Smooth muscle cell (in vitro differentiated cells): ENCODE results near the gene CLRN1. TPM values are rescaled to one million over a fixed set of nuclear protein-coding genes. Genes with fewer than 3 reads are reported as not detected.
A peak's percentile ranks its signal among the peaks of the same experiment; 100 is the strongest.

Experiments used
- DNase-seq: peaks from one replicate; lab custom pipeline; 2025; ENCODE audit not compliant: unreplicated experiment; lab: John Stamatoyannopoulos, UW
- H2AFZ ChIP-seq: fragments of 200-600 bp; sonication (generic); 2 replicates; pipeline ENCODE4 v1.6.0; 2016; ENCODE audit warnings: antibody characterized with exemption, low read depth, mild to moderate bottlenecking
- H3F3A ChIP-seq: fragments of 200-600 bp; sonication (generic); 2 replicates; pipeline ENCODE4 v1.6.0; 2017; ENCODE audit warnings: antibody characterized with exemption, low read depth
- H3K27ac ChIP-seq: fragments of 200-600 bp; sonication (generic); 2 replicates; pipeline ENCODE4 v1.5.1; 2016; ENCODE audit warnings: low read depth, mild to moderate bottlenecking
- H3K27me3 ChIP-seq: fragments of 200-600 bp; sonication (generic); 2 replicates; pipeline ENCODE4 v1.6.1; 2016; ENCODE audit warnings: low read depth, mild to moderate bottlenecking
- H3K36me3 ChIP-seq: fragments of 200-600 bp; sonication (generic); 2 replicates; pipeline ENCODE4 v1.5.1; 2016; ENCODE audit warnings: low read depth
- H3K4me1 ChIP-seq: fragments of 200-600 bp; sonication (generic); 2 replicates; pipeline ENCODE4 v1.5.1; 2016; ENCODE audit warnings: low read depth
- H3K4me2 ChIP-seq: fragments of 200-600 bp; sonication (generic); 2 replicates; pipeline ENCODE4 v1.6.0; 2016; ENCODE audit warnings: mild to moderate bottlenecking
- H3K4me3 ChIP-seq: fragments of 200-600 bp; sonication (generic); 2 replicates; pipeline ENCODE4 v1.5.1; 2016; ENCODE audit warnings: mild to moderate bottlenecking
- H3K79me2 ChIP-seq: fragments of 200-600 bp; sonication (generic); 2 replicates; pipeline ENCODE4 v1.6.0; 2016; ENCODE audit warnings: low read depth, mild to moderate bottlenecking
- H3K9ac ChIP-seq: fragments of 200-600 bp; sonication (generic); 2 replicates; pipeline ENCODE4 v1.6.0; 2016; ENCODE audit warnings: low read depth
- H3K9me3 ChIP-seq: fragments of 200-600 bp; sonication (generic); replicated peaks from 2 replicates; pipeline ENCODE4 v1.5.1; 2016; ENCODE audit warnings: low read depth
- H4K20me1 ChIP-seq: fragments of 200-600 bp; sonication (generic); 2 replicates; pipeline ENCODE4 v1.6.0; 2016; ENCODE audit warnings: low read depth
- CTCF ChIP-seq: fragments of 200-600 bp; sonication (generic); IDR thresholded peaks from 2 replicates; pipeline ENCODE4 v1.5.1; 2017; ENCODE audit warnings: borderline replicate concordance, mild to moderate bottlenecking, antibody characterized with exemption; ENCODE audit not compliant: insufficient read depth, poor library complexity, severe bottlenecking
- WGBS: methylation state at CpG from one replicate; pipeline ENCODE4 v1.1.7; 2016; ENCODE audit warnings: low lambda C conversion rate; 5-methylcytosine and 5-hydroxymethylcytosine counted together
- polyA plus RNA-seq: library from polyadenylated mRNA; unstranded; fragments of >200 nt; fragmentation: Nextera tagmentation; extraction: Ambion mirVana; gene quantifications from 2 replicates; pipeline ENCODE4 v1.2.1, GENCODE V29; 2016
- total RNA-seq: library from RNA; depleted of rRNA; stranded (reverse); fragments of >200 nt; gene quantifications from 2 replicates; pipeline ENCODE4 v1.2.3, GENCODE V29; 2014

The CLRN1 gene
- total and polyA plus RNA-seq, 2 experiments from 2014 or later = not detected

- Histone ChIP-seq H3K27ac (no peak overlapping the region), H3K4me3 (no peak overlapping the region), H3K9ac (no peak overlapping the region), H3K4me1 (no peaks in the 10 kb centered on the region), H3K4me2 (no peak overlapping the region), H3K9me3 (no peaks in the 10 kb centered on the region), H3K27me3 (peaks cover 29% of the 10 kb centered on the region), H2AFZ (no peak overlapping the region), H3K79me2 (no peaks in the 10 kb centered on the region), H3K36me3 (no peaks in the 10 kb centered on the region), H3F3A (no peaks in the 10 kb centered on the region), H4K20me1 (no peaks in the 10 kb centered on the region)
- TF ChIP-seq CTCF = no peak
- DNase-seq = no peak
- 88% methylated on average over 1 of the region's 1 CpG for WGBS
These were observed 44.3 kb downstream of the CLRN1 start for GRCh38 chr3:150928234-150928633.

- H4K20me1 ChIP-seq = no peaks in the 10 kb centered on the region
- H2AFZ ChIP-seq = peak overlapping the region; percentile 66
- H3K36me3 ChIP-seq = no peaks in the 10 kb centered on the region
These were observed 46.2 kb downstream of the CLRN1 start for GRCh38 chr3:150926328-150926727.

GRCh38 chr3:150925751-150926201 lies 46.8 kb downstream of the CLRN1 start:
- peak overlapping the region; percentile 36 for H3K4me3 ChIP-seq
- H3K36me3 ChIP-seq = no peaks in the 10 kb centered on the region
- H3K9me3 ChIP-seq = no peaks in the 10 kb centered on the region
- TF ChIP-seq CTCF = peak; percentile 59
- H3K4me1 ChIP-seq = no peaks in the 10 kb centered on the region
- H3K27me3 ChIP-seq = peaks cover 14% of the 10 kb centered on the region
- H3K9ac ChIP-seq = no peak overlapping the region
- WGBS = 12% methylated on average over 14 of the region's 14 CpGs
- H3F3A ChIP-seq = no peaks in the 10 kb centered on the region
- H3K4me2 ChIP-seq = peak overlapping the region; percentile 80
- H2AFZ ChIP-seq = peak overlapping the region; percentile 66
- H3K79me2 ChIP-seq = no peaks in the 10 kb centered on the region
- DNase-seq = no peak
- no peak overlapping the region for H3K27ac ChIP-seq
- no peaks in the 10 kb centered on the region for H4K20me1 ChIP-seq

More at GRCh38 chr3:150926328-150926727, 46.2 kb downstream of the CLRN1 start:
- no peaks in the 10 kb centered on the region for H3F3A ChIP-seq
- no peaks in the 10 kb centered on the region for H3K79me2 ChIP-seq
- H3K4me3 ChIP-seq = no peak overlapping the region
- peaks cover 20% of the 10 kb centered on the region for H3K27me3 ChIP-seq
- WGBS = 94% methylated on average over 7 of the region's 7 CpGs
- no peak for TF ChIP-seq CTCF
- no peak overlapping the region for H3K27ac ChIP-seq
- DNase-seq = no peak
- H3K9me3 ChIP-seq = no peaks in the 10 kb centered on the region
- no peak overlapping the region for H3K9ac ChIP-seq
- H3K4me2 ChIP-seq = no peak overlapping the region
- no peaks in the 10 kb centered on the region for H3K4me1 ChIP-seq

- H3K36me3 ChIP-seq = no peaks in the 10 kb centered on the region
- no peaks in the 10 kb centered on the region for H3K79me2 ChIP-seq
- 60% methylated on average over 10 of the region's 10 CpGs for WGBS
- H3K9me3 ChIP-seq = no peaks in the 10 kb centered on the region
- no peak for DNase-seq
- no peaks in the 10 kb centered on the region for H3K4me1 ChIP-seq
- TF ChIP-seq CTCF = no peak
- peaks cover 21% of the 10 kb centered on the region for H3K27me3 ChIP-seq
- H3K27ac ChIP-seq = no peak overlapping the region
- H3K4me2 ChIP-seq = no peak overlapping the region
- no peak overlapping the region for H3K9ac ChIP-seq
- no peaks in the 10 kb centered on the region for H4K20me1 ChIP-seq
- H3K4me3 ChIP-seq = no peak overlapping the region
- H2AFZ ChIP-seq = no peak overlapping the region
- H3F3A ChIP-seq = no peaks in the 10 kb centered on the region
These were observed 49.9 kb downstream of the CLRN1 start for GRCh38 chr3:150922611-150923010.
